ENCODE measurements around the gene SYCN.

Gene SYCN

DNA sequence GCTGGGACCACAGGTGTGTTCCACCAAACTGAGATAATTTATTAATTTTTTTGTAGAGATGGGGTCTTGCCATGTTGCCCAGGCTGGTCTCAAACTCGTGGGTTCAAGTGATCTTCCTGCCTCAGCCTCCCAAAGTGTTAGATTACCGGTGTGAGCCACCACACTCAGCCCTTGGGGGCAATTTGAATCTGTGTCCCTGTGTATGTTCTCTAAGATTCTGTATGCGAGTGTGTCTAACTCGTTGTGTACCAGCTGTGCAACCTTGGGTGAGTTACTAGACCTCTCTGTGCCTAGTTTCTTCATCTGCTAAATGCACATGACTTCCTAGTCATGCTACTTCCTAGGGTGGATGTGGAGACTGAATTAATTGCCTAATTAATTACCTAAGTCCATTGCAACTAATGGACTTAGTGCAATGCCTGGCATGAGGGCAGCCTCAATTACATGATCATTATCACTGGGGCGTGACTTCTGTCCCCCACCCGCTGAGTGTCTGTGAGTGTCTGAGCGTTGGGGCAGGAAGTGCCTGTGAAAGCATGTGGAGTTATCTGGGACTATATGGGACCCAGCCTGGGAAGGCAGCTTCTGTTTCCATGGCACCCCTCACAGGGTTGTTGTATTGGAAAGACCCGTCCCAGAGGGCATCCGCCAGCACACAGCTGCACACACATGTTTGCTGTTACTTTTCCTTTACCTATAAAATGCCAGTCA, 9.1 kb downstream of the SYCN start:
- no peak for DNase-seq (ENCODE audit: low spot score)

DNA sequence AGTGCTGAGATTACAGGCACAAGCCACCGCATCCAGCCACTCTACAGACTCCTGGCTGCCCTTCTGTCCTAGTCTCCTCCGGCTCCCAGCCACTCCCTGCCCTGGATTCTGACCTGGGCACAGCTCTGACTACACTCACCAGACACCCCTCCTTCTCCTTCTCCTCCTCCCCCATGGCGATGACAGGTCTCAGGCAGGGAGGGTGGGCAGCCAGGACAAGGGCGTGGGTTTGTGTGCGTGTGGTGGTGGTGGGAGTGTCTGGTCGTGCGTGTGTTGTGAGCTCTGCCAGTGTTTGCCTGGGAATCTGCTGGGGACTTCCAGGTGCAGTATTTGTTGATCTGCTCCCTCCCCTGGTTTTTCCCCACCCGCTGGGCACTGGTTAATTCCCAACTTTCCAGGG, 10.3 kb downstream of the SYCN start:
- no peak for DNase-seq (ENCODE audit: low spot score)

DNA sequence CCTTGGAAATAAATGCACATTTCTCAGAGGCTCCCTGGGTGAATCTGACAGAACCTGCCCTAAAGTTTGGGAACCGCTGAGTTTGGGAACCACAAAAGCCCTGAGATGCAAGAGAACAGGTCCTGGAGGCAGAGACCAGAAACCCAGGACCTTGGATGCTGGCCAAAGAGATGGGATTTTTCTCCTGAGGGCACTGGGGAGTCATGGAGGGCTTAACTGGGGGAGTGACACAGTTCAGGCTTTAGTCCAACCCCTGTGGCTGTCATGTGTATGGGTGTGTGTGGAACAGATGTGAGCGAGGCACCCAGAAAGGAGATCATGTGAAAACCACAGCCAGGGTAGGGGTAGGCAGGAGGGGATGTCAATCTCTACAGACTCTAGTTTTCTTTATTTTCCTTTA, 11.2 kb downstream of the SYCN start:
- no peak for DNase-seq (ENCODE audit: low spot score)

DNA sequence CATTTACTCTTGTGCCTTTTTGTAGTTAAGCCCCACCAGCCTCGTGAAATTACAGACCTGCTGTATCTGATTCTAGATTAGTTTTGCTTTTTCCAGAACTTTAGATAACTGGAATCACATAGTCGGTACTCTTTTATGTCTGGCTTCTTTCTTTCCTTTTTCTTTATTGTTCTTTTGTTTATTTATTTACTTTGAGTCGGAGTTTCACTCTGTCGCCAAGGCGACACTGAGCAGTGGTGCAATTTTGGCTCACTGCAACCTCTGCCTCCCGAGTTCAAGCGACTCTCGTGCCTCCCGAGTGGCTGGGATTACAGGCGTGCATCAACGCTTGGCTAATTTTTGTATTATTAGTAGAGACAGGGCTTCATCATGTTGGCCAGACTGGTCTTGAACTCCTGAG, 13.3 kb downstream of the SYCN start:
- DNase-seq (ENCODE audit: low spot score) = no peak

DNA sequence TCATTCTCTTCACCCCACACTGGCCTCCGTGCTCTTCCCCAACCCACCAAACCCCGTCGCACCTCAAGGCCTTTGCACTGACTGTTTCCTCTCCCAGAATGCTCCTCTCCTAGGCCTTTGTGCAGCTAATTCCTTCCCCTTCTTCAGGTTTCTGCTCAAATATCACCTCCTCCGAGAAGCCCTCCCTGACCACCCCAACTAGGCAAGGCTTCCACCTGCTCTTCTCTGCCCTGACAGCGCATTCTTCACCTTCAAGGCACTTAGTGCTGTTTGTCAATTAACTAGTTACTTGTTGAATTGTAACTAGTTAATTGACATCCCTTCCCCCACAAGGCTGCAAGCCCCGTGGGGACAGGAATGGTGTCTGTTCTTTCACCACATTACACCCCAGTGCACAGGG, 15.1 kb downstream of the SYCN start:
- no peak for DNase-seq (ENCODE audit: low spot score)

DNA sequence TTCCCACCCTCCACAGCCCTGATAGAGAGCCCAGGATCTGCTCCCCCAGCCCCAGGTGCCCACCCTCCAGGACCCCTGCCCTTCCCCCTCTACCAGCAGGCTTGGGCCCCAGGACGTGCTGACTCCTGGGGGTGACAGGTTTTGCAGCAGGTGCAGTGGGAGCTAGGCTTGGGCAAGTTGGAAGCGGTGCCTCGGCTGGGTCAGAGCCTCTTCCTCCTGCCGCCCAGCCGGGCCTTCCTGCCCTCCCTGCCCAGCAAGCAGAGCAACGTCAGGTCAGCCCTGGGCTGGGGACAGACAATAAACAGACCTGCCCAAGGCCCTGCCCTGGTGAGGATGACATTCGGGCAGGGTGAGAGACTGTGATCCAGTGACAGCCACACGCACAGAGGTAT, 16.5 kb downstream of the SYCN start:
- no peak for DNase-seq (ENCODE audit: low spot score)

DNA sequence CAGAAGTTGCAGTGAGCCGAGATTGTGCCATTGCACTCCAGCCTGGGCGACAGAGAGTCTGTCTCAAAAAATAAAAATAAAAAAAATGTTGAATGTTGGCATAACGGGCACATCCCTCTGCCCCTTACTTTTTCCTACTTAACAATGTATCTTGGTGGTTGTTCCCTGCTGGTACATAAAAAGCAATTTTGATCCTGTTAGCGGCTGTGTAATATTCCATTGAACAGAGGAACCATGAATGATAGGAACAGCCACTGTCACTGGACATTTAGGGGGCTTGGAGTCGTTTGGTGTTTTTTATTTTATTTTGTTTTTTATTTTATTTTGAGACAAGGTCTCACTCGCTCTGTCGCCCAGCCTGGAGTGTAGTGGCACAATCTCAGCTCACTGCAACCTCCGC, 17.7 kb downstream of the SYCN start:
- DNase-seq (ENCODE audit: low spot score) = no peak

DNA sequence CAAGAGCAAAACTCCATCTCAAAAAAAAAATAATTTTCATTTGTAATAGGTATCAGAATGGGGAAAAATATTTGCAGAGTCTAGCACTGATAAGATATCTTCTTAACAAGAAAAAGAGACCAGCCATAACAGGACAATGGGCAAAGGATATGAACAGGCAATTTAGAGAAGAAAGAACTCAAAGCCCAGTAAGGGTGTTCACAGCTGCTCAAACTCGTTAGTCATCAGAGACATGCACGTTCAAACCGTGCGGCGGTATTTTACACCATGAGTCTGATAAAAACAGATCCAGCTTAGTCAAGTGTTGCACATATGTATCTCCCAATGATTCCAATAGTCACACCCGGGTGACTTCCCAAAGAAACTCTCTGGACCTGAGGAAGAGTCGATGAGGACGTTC, 21.0 kb downstream of the SYCN start:
- no peak for DNase-seq (ENCODE audit: low spot score)

DNA sequence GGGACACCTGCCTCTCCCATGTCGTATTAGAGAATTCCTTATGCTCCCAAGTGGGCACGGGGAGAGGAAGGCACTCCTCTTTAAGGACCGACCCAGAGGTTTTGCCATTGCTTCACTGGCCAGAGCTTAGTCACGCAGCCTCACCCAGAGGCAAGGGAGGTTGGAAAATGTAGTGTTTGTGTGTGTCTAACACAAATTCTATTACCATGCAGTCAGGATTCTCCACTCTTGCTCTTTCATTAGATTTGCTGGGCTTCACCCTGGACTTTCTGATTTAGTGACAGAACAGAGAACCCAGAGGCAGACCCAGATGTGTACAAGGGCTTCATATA, 21.9 kb downstream of the SYCN start:
- no peak for DNase-seq (ENCODE audit: low spot score)

DNA sequence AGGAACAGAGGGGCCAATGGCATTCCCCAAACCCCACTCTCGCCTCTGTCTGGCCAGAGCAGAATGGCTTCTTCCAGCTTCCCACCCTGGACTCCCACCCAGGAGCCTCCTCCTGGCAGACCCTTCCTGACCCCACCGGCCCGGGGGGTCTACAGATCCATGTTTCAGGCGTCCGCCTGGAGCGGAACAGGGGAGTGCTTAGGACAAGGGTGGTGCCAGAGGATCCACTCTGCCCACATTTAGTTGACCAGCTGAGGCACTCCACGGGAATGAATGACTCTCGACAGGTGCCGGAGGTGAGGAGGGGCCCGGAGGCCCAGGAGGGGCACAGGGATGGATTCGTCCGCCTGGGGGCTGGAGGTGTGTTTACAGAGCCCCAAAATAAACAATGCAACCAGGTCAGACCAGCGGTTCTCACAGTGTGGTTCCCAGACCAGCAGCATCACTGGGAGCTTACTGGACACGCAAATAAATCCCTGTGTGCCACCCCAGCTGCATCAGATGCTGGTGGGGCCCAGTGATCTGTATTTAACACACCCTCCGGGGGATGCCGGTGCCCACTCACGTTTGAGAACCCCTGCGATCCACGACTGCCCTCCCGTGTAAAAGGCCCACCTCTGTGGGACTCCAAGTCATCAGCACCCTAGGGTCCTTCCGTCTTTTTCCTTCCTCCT, 22.4 kb downstream of the SYCN start:
- no peak for DNase-seq (ENCODE audit: low spot score)

DNA sequence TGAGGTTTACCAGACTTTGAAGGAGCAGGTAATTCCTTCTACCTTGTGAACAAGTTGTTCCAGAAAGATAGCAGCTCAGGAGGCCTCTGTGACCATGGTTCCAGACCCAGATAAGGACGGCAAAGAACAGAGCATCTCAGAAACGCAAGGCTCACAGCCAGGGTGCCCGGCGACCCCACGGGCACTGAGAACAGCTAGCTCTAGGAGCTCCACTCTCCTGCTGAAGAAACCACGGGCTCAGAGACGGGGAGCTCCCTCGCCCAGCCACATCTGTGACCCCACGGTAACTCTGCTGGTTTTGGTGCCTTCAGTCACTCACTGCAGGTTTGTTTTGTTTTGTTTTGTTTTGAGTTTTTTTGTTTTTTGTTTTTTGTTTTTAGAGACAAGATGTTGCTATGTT, 23.3 kb downstream of the SYCN start:
- DNase-seq (ENCODE audit: low spot score) = no peak

DNA sequence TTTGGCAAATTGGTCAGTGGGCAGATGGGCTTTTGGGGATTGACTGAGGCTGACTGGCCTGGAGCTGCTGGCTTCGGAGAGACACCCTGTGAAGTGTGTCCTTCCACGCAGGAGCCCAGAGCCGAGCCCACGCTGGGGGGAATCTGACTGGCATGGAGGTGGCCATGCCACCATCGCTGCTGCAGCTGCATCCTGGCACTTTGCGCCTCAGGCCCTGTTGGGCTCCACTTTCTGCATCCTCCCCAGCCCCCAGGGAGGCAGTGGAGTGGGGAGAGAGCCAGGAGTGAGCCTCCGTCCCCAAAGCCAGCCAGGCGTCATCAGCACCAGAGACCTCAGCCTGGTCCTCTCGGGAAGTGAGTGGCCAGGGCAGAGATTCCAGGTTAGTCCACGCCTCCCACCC, 24.3 kb downstream of the SYCN start:
- DNase-seq (ENCODE audit: low spot score) = no peak

DNA sequence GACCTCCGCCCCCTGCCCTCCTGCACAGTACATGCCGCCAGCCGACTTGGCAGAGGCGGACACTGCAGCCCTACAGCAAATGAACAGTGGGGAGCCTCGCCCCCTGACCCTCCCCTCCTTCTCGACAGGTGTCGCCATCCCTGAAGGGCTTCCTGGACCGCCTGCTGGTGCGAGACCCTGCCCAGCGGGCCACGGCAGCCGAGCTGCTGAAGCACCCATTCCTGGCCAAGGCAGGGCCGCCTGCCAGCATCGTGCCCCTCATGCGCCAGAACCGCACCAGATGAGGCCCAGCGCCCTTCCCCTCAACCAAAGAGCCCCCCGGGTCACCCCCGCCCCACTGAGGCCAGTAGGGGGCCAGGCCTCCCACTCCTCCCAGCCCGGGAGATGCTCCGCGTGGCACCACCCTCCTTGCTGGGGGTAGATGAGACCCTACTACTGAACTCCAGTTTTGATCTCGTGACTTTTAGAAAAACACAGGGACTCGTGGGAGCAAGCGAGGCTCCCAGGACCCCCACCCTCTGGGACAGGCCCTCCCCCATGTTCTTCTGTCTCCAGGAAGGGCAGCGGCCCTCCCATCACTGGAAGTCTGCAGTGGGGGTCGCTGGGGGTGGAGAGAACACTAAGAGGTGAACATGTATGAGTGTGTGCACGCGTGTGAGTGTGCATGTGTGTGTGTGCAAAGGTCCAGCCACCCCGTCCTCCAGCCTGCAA, 25.6 kb downstream of the SYCN start:
- no peak for DNase-seq (ENCODE audit: low spot score)

DNA sequence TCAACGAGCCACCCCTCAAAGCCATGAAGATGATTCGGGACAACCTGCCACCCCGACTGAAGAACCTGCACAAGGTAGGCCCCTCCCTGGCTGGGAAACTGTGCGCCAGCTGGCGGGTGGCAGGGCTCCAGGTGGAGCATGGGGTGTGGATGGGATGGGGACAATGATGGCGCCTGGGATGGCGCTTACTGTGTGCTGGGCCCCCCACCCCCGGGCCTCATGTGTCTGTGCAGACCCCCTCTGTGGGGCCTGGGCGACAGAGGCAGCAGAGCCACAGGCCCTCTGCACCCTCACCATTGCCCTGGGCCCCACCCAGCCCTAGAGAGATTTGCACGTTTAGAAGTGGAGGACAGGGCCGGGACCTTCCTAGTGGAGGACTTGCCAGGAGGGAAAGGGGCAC, 26.3 kb downstream of the SYCN start:
- no peak for DNase-seq (ENCODE audit: low spot score)

DNA sequence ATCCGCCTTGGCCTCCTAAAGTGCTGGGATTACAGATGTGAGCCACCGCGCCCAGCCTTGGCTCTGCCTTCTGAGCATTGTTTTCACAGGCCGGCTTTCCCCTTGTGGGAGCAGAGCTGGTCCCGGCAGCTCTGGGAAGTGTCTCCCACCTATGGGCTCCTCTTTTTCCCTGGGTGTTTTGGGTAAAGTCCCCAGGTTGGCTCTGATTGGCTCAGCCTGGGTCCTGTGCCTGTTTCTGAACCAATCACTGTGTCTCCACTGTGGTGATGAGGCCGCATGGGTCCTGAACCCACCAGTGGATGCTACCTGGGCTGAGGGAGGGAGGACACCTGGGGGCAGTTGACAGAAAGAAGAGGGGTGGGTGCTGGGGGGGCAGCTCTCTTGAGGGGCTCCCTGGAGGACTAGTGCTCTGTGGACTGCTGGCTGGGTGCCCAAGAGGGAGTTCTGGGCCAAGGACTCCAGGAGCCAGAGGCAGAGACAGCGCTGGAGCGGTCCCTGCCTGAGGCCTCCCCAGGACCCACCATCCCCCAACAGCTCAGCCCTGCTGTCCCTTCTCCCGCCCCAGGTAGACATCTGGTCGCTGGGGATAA, 26.9 kb downstream of the SYCN start:
- DNase-seq (ENCODE audit: low spot score) = no peak

DNA sequence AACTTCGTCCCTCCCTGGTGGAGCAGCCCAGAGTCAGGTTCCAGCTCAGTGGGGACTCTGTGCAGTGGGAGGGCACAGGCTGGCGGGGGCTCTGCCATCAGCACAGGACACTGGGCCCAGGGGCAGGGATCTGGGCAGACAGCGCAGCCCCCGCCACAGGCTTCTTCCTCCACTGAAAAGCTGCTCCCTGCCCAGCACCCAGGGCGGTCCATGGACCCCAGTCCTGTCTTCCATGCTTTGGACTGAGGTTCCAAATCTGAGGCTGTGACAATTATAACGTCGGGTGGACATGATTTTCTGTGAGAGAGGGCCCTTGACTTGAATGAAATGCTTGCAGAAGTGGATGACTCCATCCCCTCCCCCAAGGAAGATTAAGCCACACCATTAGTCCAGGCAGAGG, 28.5 kb downstream of the SYCN start:
- no peak for DNase-seq (ENCODE audit: low spot score)

DNA sequence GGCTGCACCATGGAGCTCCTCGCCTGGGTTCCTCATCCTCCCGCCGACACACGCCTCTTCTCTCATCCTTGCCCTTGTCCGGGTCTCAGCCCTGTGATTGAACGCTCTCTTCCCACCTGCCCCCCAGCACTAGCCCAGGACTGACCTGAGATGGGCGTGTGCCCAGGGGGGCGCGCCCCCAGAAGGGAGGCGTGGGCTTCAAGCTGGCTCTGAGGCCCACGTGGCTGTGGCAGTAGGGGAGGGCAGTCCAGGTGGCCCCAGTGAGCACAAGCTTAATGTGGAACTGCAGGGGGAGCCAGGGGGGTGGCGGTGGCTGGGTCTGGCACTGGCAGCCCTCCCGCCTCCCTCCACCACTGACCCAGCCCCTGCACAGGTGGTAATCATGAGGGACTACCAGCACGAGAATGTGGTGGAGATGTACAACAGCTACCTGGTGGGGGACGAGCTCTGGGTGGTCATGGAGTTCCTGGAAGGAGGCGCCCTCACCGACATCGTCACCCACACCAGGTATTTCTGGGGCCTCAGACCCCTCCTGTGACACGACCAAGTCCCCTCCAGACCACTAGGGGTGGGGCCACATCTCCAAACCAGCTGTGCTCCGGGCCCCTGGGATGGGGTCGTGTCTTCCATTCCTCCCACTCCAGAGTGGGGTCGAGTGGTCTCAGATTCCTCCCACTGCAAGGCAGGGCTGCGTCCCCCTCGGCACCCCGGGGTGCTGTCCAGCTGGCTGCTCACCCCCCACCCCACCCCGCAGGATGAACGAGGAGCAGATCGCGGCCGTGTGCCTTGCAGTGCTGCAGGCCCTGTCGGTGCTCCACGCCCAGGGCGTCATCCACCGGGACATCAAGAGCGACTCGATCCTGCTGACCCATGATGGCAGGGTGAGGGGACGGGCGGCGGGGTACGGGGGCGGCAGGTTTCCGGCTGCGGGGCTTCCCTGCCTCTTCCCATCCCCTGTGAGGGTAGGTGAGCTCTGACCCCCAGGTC, 29.2 kb downstream of the SYCN start:
- DNase-seq (ENCODE audit: low spot score) = no peak

DNA sequence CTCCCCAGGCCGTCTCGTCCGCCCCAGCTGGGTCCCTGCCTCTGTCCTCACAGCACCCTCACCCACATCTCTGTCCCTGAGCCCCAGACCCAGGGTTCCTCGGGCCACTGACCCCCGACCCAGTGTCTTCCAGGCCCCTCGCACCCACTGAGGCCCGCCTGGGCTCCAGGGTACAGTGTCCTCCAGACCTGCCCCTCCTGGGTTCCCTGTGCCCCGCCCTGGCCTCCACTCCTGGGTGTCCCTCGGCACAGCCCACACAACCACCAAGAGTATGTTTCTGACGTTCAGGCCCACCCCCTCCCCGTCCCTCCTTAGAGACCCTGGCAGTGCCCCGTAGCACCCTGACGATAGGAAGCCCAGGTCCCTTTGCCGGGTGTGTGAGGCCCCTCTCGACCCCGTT, 29.9 kb downstream of the SYCN start:
- DNase-seq (ENCODE audit: low spot score) = no peak

DNA sequence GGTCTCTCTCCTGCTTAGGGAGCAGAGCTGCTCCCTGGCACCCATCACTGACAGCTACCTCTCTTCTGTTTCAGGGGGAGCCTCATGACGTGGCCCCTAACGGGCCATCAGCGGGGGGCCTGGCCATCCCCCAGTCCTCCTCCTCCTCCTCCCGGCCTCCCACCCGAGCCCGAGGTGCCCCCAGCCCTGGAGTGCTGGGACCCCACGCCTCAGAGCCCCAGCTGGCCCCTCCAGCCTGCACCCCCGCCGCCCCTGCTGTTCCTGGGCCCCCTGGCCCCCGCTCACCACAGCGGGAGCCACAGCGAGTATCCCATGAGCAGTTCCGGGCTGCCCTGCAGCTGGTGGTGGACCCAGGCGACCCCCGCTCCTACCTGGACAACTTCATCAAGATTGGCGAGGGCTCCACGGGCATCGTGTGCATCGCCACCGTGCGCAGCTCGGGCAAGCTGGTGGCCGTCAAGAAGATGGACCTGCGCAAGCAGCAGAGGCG, 30.5 kb downstream of the SYCN start:
- DNase-seq (ENCODE audit: low spot score) = no peak

DNA sequence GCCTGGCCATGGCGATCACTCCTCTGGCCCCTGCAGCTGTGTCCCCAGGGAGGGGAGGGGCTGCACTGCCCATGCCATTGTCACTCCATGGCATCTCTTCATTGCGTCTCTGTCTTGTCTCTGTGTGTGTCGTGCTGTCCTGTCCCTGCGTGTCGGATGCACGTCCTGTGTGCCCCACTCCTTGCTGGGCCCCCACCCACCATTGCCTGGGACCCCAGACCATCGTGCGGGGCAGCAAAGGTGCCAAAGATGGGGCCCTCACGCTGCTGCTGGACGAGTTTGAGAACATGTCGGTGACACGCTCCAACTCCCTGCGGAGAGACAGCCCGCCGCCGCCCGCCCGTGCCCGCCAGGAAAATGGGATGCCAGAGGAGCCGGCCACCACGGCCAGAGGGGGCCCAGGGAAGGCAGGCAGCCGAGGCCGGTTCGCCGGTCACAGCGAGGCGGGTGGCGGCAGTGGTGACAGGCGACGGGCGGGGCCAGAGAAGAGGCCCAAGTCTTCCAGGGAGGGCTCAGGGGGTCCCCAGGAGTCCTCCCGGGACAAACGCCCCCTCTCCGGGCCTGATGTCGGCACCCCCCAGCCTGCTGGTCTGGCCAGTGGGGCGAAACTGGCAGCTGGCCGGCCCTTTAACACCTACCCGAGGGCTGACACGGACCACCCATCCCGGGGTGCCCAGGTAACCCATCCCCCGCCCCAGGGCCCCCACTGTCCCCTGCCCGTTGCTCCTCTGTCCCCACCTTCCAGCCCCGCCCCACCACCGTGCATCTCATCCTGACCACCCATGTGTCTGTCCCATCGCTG, 31.2 kb downstream of the SYCN start:
- DNase-seq (ENCODE audit: low spot score) = no peak

Measured in CD4-positive, alpha-beta T cell treated with Interleukin-6 at 100 ng/mL for 8 hours (primary cell).